DMS153 treated with DMSO at 0.1 percent for 48 hours (cell line): ENCODE data around the gene PISD.
A peak's percentile ranks its signal among the peaks of the same experiment; 100 is the strongest.
"Not testable (repeated sequence)": the region's sequence is repeated elsewhere in the genome, so short reads cannot be mapped to it uniquely, and the experiment has no call there.

Experiments used
- DNase-seq: peaks from one replicate; lab custom pipeline; 2025; ENCODE audit not compliant: unreplicated experiment; lab: John Stamatoyannopoulos, UW

Gene PISD

DNA sequence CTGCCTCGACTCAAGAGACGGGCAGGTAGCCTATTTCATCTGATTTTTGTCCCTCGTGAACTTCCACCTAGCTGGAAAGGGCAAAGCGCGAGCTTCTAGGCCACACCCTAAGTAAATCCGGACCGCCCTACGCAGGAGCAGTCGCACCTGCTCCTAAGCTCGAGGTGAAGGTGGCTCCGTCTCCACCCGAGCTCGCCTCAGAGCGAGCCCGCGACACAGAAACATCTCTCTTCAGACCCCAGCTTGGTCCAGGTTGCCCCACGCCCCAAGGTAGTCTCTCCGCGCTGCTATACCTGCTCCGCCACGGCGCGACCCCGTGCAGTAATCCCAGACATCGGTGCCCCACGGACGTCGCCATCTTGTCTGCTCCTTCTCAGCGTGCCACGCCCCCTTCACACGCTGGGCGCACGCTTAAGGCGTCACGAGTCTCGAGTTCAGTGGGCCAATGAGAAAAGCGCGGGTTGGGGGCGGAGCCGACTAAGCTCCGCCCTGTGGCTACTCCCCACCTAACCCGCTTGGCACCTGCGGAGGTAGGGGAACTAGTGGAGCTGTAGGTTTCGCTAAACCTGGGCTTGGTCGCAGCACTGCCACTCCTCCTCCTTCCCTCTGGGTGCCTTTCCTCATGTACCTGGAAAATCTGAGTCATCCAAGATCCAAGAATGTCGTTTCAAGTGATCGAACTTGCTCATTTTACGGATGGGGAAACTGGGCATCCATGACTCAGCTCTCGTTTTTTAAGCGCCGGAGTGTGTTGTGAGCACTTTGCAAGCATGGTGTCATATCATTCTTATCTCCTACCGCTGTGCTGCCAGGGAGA, at the start of gene PISD:
Gene PISD, minus strand, starts transcription at position 365 of the 817 bp plus-strand sequence. Its CDS starts 7 bp downstream, at position 358.
- peak; percentile 92 for DNase-seq

DNA sequence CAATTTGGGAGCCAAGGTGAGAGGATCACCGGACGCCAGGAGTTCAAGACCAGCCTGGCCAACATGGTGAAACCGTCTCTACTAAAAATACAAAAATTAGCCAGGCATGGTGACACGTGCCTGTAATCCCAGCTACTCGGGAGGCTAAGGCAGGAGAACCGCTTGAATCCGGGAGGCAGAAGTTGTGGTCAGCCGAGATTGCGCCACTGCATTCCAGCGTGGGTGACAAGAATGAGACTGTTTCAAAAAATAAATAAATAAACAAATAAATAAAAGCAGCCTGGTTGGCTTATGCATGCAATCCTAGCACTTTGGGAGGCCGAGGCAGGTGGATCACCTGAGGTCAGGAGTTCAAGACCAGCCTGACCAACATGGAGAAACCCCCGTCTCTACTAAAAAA, 49.2 kb upstream of the PISD start:
- not testable (repeated sequence) for DNase-seq

DNA sequence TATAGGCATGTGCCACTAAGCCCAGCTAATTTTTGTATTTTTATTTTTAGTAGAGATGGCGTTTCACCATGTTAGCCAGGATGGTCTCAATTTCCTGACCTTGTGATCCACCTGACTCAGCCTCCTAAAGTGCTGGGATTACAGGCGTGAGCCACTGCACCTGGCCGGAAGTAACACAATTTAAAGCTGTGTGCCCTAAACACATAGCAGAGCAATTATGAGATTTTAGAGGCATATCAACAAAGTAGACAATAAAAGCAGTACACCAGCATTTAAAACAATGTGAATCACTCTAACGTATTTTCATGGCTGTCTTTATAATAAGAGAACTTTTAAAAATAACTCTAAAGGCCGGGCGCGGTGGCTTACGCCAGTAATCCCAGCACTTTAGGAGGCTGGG, 45.5 kb upstream of the PISD start:
- DNase-seq: no peak

DNA sequence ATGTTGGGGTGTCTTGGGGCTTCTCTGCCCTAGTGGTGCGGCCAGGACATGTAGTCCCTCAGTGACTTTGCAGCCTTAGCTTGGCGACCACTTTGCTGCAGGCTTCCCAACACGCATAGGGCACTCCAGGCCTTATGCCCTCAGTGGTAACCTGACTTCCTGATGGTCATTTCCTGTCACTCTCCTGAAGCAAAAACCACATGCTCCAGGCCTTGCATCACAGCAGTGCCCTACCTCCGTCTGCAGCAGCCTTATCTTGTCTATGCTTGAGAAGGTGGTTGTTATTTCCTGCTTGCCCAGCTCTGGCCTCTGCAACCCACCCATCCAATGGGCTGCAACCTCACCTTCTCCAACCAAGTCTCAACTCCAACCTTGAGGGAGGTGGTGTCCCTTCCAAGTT, 33.4 kb upstream of the PISD start:
- no peak for DNase-seq

DNA sequence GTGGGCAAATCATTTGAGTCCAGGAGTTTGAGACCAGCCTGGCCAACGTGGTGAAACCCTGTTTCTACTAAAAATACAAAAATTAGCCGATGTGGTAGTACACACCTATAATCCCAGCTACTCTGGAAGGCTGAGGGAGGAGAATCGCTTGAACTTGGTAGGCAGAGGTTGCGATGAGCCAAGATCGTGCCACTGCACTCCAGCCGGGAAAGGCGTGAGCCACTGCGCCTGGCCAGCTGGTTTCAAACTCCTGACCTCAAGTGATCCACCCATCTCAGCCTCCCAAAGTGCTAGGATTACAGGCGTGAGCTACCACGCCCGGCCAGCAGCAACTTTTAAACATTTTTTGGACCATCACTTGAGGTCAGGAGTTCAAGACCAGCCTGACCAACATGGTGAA, 32.0 kb upstream of the PISD start:
- not testable (repeated sequence) for DNase-seq

DNA sequence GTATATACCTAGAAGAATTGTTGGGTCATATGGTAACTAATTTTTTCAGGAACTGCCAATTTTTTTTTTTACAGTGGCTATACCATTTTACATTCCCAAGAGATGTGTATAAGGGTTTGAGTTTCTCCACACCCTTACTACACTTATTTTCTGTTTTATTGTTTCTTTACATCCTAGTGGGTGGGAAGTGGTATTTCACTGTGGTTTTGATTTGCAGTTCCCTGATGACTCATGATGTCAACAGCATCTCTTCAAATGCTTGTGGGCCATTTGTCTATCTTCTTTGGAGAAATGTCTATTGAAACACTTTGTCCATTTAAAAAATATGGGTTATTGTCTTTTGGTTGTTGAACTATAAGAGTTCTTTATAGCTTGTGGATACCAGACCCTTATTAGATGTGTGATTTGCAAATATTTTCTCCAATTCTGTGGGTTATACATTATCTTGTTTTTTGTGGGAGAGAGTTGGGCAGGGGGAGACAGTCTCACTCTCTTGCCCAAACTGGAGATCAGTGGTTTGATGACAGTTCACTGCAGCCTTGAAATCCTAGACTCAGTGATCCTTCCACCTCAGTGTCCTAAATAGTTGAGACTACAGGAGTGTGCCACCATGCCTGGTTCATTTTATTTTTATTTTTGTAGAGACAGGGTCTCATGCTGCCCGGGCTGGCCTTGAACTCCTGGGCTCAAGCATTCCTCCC, 30.3 kb upstream of the PISD start:
- DNase-seq: no peak

DNA sequence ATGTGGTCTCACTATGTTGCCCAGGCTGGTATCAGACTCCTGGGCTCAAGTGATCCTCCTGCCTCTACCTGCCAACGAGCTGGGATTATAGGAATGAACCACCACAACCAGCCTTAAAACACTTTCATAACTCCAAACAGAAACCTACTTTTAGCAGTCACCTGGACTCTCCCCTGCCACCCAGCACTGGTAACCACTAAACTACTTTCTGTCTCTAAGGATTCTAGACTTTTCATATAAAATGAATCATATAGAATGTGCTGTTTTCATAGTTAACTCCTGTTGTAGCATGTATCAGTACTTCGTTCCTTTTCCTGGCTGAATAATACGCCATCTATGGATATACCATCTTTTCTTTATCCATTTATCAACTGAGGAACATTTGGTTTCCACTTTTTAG, 29.4 kb upstream of the PISD start:
- DNase-seq: no peak

DNA sequence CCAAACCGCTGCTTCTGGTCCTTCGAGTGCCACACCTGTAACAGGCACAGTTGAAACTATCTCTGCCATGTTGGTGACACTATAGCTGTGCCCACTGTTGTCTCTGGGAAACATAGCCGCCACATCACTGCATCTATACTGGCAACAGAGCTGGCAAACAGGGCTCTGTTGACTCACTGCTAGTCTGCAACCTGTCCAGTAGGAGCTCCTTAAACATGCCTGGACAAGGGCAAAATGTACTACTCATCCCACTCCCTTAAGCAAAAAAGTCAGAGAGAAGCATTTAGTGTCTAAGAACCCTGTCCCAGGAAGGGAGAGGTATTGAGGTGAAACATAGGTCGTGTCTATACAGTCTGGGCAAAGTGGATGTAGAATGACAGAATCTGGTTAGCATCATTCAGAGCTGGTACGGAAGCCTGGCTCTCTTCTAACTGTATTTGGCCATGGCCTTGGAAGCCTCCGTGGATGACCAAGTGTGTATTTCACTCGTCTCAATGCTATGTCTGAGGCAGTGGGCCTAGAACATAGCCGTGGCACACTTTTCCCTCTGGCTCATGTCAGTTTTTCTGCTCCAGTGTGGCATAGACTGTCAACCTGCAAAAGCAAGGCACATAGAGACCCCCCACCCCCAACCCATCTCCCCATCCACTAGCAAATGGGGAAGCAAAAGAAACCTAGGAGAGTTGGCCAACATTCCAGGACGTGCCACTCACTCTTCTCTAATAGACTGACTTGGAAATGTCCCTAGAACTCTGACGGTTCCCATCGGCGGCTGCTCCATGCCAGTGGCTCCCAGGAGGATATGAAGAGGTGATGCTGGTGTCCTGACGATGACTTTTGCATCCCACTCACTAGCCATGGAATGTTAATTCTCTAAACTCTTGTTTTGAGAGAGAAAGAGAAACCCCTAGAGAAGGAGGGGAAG, 21.4 kb upstream of the PISD start:
- no peak for DNase-seq

DNA sequence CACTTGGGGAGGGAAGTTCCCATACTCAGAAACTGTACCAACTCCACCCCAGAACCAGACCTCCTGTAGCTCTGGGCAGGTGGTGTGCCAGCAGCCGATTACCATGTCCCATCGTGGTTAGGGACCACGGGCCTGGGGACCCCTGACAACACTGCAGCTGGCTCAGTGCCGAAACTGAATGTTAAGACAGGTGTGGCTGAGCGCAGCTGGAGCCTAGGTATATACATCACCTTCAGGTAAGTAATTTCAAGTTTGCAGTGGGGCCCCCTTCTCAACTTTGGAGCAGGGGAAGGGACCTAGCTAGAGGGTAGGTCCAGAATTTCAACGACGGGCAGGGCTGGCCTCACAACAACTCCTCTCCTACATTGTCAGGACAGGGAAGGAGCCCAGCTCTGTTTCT, 20.7 kb upstream of the PISD start:
- DNase-seq: no peak

DNA sequence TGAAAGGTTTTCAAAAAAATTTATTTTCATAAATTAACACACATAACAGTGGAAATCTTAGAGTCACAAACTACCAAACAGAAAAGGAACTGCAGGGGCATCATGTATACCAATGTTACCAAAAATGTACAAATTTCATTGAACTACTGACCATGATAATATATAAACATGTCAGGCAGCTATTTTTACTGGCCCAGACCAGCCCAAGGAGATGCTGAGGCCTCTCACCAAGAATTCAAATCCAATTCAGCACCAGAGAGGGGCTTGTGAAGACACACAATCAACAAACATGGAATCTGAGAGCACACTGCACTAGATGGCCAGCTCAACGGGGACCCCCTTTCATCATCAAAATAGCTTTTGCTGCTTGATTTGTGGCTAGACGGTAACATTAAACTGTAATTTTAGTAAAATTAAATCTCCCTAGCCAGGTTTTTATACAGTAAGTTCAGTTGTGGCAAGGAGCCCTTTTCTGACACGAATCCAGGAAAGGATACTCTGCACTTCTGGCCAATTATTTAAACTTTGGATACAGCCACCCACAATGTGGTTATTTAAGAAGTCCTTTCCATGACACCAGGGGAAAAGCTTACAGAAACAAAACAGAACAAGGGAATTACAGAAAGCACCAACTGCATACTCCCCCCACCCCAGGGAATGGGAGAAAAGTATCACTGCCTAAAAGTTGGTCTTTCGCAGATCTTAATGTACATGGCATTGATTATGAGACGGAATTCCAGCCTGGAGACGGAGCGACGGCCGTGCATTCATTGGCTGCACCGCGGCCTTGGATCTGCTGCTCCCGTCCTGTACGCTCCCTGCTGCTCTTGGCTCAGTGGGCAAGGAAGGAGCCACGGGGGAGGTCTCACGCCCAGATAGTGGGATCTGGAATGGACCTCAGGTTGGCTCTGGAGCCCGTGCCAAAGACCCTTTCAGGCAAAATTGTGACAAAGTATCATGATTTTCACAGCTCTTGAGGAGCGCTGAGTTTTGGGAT, 19.6 kb upstream of the PISD start:
- DNase-seq: no peak

DNA sequence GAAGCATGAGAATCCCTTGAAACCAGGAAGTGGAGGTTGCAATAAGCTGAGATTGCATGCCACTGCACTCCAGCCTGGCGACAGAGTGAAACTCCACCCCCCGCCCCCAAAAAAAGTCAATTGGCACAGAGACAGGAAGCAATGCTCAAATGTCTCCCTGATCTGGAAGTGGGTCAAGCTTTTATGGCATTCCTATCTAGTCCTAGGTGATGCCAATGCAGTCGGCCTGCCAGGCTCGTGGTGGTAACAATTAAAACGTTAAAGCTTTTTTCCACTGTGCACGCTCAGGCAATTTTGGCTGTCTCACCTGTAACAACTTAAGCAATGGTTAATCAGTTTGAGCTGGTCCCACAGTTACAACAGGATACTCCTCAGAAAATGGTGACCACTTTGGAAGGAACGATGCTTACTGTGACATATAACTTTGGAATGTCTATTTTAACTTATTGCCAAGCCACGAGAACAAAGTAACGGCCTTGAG, 18.9 kb upstream of the PISD start:
- no peak for DNase-seq

DNA sequence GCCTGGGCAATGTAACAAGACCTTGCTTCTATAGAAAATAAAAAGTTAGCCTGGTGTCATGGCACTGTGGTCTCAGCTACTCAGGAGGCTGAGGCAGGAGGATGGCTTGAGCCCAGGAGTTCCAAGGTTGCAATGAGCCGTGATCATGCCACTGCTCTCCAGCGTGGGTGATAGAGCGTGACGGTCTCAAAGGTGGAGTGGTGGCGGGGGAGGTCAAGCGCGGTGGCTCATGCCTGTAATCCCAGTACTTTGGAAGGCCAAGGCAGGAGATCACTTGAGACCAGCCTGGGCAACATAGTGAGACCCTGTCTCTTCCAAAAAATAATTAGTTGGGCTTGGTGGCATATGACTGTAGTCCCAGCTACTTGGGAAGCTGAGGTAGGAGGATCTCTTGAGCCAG, 16.7 kb upstream of the PISD start:
- no peak for DNase-seq

DNA sequence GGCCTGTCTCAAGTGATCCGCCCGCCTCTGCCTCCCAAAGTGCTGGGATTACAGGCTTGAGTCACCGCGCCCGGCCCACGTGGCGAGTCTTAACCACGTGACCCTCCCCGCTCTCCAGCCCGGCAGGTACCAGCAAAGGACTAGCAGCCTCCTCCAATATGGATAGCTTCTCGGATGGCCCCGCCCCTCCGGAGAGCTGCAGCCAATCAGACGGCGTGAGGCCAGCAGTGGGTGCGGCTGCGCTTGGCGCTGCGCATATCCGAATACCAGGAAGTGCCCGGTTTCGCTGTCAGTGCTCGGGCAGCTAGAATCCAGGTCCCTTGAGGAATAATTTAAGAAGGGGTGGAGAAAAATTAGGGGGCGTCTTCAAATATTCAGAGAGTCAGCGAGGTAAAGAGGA, 14.7 kb upstream of the PISD start:
- DNase-seq: peak; percentile 40

DNA sequence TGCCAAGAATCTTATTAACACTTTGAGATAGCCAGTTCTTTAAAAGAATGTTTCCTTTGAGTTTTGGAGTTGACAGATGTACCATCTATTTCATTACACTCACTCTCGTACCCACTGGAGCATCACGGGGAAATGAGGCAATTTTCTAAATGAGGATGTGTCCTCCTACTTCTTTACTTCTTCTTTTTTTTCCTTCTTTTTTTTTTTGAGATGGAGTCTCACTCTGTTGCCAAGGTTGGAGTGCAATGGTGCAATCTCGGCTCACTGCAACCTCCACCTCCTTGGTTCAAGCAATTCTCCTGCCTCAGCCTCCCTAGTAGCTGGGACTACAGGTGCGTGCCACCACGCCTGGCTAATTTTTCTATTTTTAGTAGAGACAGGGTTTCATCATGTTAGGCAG, 12.2 kb upstream of the PISD start:
- DNase-seq: not testable (repeated sequence)

DNA sequence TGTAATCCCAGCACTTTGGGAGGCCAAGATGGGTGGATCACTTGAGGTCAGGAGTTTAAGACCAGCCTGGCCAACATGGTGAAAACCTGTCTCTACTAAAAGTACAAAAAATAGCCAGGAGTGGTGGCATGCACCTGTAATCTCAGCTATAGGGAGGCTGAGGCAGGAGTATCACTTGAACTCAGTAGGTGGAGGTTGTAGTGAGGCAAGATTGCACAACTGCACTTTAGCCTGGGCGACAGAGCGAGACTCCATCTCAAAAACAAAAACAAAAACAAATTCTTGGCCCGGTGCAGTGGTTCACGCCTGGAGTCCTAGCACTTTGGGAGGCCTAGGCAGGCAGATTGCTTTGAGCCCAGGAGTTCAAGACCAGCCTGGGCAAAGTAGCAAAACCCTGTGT, 6.8 kb upstream of the PISD start:
- DNase-seq: not testable (repeated sequence)

DNA sequence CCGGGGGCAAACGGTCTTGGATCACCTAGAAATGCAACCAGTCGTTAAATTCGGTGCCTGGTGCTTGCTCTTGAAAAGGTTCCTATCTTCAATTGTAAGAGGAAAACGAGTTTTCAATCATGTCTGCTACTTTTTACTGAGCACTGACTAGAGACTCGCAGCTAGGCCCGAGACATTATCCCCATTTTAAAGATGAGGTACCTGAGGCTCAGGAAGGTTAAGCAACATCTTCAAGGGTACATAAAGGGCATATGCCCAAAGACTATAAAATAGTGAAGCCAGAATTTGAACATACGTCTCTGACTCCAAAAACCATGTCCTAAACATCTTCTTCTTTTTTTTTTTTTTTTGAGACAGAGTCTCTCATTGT, 638 bp upstream of the PISD start:
- DNase-seq: no peak

DNA sequence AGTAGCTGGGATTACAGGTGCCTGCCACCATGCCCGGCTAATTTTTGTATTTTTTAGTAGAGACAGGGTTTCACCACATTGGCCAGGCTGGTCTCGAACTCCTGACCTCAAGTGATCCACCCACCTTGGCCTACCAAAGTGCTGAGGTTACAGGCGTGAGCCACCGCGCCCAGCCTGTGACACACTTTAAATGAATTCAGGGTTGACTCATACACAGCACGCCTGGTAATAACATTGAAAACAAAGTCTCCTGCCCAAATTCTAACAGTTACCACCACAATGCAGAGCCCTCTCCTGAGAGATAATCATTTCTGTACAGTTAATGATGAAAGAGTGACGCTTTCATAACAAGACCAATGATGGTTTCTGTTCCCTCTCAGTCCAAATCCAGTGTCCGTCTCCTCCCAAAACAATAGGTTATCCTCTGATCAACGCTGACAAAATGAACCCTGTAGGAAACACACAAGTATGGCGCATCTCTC, 1.1 kb downstream of the PISD start:
- DNase-seq: not testable (repeated sequence)

DNA sequence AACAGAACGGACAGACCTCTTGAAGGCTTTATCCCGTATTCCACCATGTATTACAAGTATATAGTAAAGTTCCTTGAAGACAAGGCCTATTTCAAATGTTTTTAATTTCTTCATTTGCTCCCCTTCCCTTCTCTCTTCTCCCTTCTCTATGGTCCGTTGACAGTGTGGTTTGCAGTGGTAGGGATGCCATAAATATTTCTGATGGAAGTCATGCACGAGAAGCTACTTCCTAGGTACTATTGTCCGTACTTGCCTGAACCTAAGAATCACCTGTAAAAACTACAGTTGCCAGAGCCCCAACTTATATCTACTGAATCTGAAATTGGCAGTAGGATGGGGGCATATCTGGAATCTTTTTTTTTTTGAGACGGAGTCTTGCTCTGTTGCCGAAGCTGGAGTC, 2.8 kb downstream of the PISD start:
- no peak for DNase-seq

DNA sequence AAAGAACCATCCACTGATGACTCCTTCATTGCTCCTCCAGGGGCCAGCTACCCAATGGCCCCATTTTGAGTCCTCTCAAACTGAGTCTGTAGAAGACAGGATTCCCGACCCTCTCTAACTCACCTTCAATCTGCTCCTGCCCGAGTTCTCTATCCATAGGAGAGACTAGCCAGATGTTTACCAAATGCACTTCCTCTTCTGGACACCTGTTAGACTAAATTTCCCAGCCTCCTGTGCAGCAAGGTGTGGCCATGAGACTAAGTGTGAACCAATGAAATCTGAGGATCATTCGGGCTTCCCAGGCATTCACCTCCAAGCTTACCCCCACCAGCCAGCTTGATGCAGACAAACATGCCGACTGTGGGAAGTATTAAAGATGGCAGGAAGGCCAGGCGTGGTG, 7.6 kb downstream of the PISD start:
- DNase-seq: no peak

DNA sequence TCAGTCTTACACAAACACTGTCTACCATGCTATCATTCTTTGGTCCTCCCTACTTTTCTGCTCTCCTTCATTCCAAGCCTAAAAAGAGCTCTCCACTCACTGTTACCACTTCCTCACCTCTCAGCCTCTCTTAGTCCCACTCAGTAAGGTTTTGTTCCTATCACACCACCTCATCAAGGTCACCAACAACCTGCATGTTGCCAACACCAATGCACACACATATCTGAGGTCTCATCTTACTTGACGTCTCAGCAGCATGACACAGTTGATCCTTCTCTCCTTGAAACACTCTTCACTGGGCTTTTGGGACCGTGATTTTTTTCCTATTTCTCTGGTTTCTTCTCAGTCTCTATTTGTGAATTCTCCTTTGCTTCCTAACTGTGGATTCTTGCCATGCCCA, 8.1 kb downstream of the PISD start:
- no peak for DNase-seq
